OCI-LY3 (cell line): ENCODE results near the gene G6PC3.
"Not testable (repeated sequence)": the region's sequence is repeated elsewhere in the genome, so short reads cannot be mapped to it uniquely, and the experiment has no call there.

Source experiments
- CTCF ChIP-seq: fragments of 200-600, 300-600 bp; sonication (generic); IDR thresholded peaks from 2 replicates; pipeline ENCODE4 v1.5.1; 2014; ENCODE audit warnings: antibody characterized with exemption, low read length, low read depth
- EZH2phosphoT487 ChIP-seq: fragments of 200-600 bp; shearing (Covaris generic); IDR thresholded peaks from 2 replicates; pipeline ENCODE4 v1.6.1; 2018; ENCODE audit warnings: antibody characterized with exemption, mixed run types, low read depth

- not testable (repeated sequence) for TF ChIP-seq CTCF, EZH2phosphoT487
Measured at GRCh38 chr17:44101858-44102257, 31.3 kb downstream of the G6PC3 start.
